ENCODE results near the gene ADAMTS18. TPM values are rescaled to one million over a fixed set of nuclear protein-coding genes. Genes with fewer than 3 reads are reported as not detected.

Gene ADAMTS18
- polyA plus RNA-seq, 1 of the 3 experiments (the other 2 are of a cell fraction): under 0.01 TPM

DNA sequence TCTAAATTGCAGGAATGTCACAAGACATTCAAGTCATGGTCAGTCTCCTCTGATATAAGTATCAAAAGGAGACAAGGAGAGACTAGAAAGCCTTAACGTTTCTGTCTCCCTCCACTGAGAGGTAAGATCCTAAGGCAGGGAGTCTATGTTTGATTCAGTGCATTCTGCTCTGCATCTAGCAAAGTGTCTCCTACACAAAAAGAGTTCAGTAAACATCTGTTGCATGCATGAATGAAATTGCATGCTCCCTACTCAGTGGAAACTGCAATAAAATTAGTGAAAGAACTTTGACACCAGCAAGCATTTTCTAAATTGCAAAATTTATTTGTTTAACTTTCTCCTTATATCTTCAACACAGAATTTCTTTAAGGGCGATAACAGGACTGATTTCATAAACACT is 111.1 kb downstream of the ADAMTS18 start:
- 41% methylated on average over 2 of the region's 2 CpGs for WGBS (ENCODE audit: low lambda C conversion rate)
- H3K9me2 ChIP-seq: no peaks in the 10 kb centered on the region
- no peaks in the 10 kb centered on the region for H3K79me2 ChIP-seq (ENCODE audit: insufficient read depth)
- TF ChIP-seq EZH2phosphoT487 (IDR thresholded peaks at IDR 0.05; ENCODE audit: borderline replicate concordance, low read depth) (no peak), TCF12 (IDR thresholded peaks at IDR 0.05) (no peak), RXRA (IDR thresholded peaks at IDR 0.05; ENCODE audit: borderline replicate concordance, low read depth) (no peak), SMC3 (IDR thresholded peaks at IDR 0.05; ENCODE audit: low read depth, low read length) (no peak), YY1 (IDR thresholded peaks at IDR 0.05; ENCODE audit: low read depth) (no peak), RCOR1 (IDR thresholded peaks at IDR 0.05; ENCODE audit: low read length) (no peak), TAF1 (IDR thresholded peaks at IDR 0.05; ENCODE audit: borderline replicate concordance, low read depth, low read length) (no peak), FOXM1 (IDR thresholded peaks at IDR 0.05; ENCODE audit: low read depth) (no peak), CHD2 (IDR thresholded peaks at IDR 0.05; ENCODE audit: low read length, partially characterized antibody) (no peak), NFIC (IDR thresholded peaks at IDR 0.05; ENCODE audit: borderline replicate concordance) (no peak), GABPA (IDR thresholded peaks at IDR 0.05; ENCODE audit: low read depth) (no peak), FOXJ3 (CRISPR knock-in tag; IDR thresholded peaks at IDR 0.05) (no peak), GATA2 (CRISPR knock-in tag; IDR thresholded peaks at IDR 0.05) (no peak), POLR2AphosphoS5 (IDR thresholded peaks at IDR 0.05; ENCODE audit: low read depth, low read length) (no peak)
- TF ChIP-seq, protein P1, sequence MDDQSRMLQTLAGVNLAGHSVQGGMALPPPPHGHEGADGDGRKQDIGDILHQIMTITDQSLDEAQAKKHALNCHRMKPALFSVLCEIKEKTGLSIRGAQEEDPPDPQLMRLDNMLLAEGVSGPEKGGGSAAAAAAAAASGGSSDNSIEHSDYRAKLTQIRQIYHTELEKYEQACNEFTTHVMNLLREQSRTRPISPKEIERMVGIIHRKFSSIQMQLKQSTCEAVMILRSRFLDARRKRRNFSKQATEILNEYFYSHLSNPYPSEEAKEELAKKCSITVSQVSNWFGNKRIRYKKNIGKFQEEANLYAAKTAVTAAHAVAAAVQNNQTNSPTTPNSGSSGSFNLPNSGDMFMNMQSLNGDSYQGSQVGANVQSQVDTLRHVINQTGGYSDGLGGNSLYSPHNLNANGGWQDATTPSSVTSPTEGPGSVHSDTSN (IDR thresholded peaks at IDR 0.05): no peak
- TF ChIP-seq, protein P2, sequence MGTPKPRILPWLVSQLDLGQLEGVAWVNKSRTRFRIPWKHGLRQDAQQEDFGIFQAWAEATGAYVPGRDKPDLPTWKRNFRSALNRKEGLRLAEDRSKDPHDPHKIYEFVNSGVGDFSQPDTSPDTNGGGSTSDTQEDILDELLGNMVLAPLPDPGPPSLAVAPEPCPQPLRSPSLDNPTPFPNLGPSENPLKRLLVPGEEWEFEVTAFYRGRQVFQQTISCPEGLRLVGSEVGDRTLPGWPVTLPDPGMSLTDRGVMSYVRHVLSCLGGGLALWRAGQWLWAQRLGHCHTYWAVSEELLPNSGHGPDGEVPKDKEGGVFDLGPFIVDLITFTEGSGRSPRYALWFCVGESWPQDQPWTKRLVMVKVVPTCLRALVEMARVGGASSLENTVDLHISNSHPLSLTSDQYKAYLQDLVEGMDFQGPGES (IDR thresholded peaks at IDR 0.05; ENCODE audit: low read depth, low read length): no peak
- TF ChIP-seq, protein P3, sequence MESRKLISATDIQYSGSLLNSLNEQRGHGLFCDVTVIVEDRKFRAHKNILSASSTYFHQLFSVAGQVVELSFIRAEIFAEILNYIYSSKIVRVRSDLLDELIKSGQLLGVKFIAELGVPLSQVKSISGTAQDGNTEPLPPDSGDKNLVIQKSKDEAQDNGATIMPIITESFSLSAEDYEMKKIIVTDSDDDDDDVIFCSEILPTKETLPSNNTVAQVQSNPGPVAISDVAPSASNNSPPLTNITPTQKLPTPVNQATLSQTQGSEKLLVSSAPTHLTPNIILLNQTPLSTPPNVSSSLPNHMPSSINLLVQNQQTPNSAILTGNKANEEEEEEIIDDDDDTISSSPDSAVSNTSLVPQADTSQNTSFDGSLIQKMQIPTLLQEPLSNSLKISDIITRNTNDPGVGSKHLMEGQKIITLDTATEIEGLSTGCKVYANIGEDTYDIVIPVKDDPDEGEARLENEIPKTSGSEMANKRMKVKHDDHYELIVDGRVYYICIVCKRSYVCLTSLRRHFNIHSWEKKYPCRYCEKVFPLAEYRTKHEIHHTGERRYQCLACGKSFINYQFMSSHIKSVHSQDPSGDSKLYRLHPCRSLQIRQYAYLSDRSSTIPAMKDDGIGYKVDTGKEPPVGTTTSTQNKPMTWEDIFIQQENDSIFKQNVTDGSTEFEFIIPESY (IDR thresholded peaks at IDR 0.05; ENCODE audit: borderline replicate concordance, low read depth): no peak
- TF ChIP-seq, protein P4, sequence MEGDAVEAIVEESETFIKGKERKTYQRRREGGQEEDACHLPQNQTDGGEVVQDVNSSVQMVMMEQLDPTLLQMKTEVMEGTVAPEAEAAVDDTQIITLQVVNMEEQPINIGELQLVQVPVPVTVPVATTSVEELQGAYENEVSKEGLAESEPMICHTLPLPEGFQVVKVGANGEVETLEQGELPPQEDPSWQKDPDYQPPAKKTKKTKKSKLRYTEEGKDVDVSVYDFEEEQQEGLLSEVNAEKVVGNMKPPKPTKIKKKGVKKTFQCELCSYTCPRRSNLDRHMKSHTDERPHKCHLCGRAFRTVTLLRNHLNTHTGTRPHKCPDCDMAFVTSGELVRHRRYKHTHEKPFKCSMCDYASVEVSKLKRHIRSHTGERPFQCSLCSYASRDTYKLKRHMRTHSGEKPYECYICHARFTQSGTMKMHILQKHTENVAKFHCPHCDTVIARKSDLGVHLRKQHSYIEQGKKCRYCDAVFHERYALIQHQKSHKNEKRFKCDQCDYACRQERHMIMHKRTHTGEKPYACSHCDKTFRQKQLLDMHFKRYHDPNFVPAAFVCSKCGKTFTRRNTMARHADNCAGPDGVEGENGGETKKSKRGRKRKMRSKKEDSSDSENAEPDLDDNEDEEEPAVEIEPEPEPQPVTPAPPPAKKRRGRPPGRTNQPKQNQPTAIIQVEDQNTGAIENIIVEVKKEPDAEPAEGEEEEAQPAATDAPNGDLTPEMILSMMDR (IDR thresholded peaks at IDR 0.05): no peak
- TF ChIP-seq, protein P5, sequence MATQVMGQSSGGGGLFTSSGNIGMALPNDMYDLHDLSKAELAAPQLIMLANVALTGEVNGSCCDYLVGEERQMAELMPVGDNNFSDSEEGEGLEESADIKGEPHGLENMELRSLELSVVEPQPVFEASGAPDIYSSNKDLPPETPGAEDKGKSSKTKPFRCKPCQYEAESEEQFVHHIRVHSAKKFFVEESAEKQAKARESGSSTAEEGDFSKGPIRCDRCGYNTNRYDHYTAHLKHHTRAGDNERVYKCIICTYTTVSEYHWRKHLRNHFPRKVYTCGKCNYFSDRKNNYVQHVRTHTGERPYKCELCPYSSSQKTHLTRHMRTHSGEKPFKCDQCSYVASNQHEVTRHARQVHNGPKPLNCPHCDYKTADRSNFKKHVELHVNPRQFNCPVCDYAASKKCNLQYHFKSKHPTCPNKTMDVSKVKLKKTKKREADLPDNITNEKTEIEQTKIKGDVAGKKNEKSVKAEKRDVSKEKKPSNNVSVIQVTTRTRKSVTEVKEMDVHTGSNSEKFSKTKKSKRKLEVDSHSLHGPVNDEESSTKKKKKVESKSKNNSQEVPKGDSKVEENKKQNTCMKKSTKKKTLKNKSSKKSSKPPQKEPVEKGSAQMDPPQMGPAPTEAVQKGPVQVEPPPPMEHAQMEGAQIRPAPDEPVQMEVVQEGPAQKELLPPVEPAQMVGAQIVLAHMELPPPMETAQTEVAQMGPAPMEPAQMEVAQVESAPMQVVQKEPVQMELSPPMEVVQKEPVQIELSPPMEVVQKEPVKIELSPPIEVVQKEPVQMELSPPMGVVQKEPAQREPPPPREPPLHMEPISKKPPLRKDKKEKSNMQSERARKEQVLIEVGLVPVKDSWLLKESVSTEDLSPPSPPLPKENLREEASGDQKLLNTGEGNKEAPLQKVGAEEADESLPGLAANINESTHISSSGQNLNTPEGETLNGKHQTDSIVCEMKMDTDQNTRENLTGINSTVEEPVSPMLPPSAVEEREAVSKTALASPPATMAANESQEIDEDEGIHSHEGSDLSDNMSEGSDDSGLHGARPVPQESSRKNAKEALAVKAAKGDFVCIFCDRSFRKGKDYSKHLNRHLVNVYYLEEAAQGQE (IDR thresholded peaks at IDR 0.05; ENCODE audit: low read depth, low read length): no peak
- H3K4me2 ChIP-seq: no peak overlapping the region
- no peak overlapping the region for H3K9ac ChIP-seq
- H3K36me3 ChIP-seq (replicated peaks in 1 of 2; ENCODE audit: control insufficient read depth in 1 of 2, insufficient read depth in 2 of 2, low read length in 1 of 2): no peaks in the 10 kb centered on the region
- no peaks in the 10 kb centered on the region for H3K4me1 ChIP-seq (ENCODE audit: control insufficient read depth in 1 of 2, insufficient read depth in 2 of 2, low read depth in 1 of 2, low read length in 1 of 2)
- DNase-seq: no peak
- no peaks in the 10 kb centered on the region for H3K9me3 ChIP-seq
- no peak overlapping the region for H2AFZ ChIP-seq (ENCODE audit: low read depth)
- ChIA-PET CTCF (no interaction called here), POLR2A (no interaction called here)
- no peaks in the 10 kb centered on the region for H3F3A ChIP-seq (replicated peaks; ENCODE audit: insufficient read depth)
- no peak overlapping the region for H3K4me3 ChIP-seq (ENCODE audit: low read depth in 2 of 2, low read length in 1 of 2)
- no peaks in the 10 kb centered on the region for H4K20me1 ChIP-seq (ENCODE audit: insufficient read depth)
- H3K27ac ChIP-seq (ENCODE audit: low read depth in 2 of 2, low read length in 1 of 2): no peak overlapping the region
- no peaks in the 10 kb centered on the region for H3K27me3 ChIP-seq (ENCODE audit: insufficient read depth)
